HG03108 (cell line): ENCODE measurements around the gene POLR2J.
"Not testable (repeated sequence)": the region's sequence is repeated elsewhere in the genome, so short reads cannot be mapped to it uniquely, and the experiment has no call there.

Experiments used
- ATAC-seq: cut with Tn5 transposase; IDR thresholded peaks from one replicate; pipeline ENCODE4 v1.9.1; 2021; ENCODE audit warnings: moderate library complexity; ENCODE audit not compliant: unreplicated experiment

The POLR2J gene

GRCh38 chr7:102467581-102468477 is 10.9 kb downstream of the POLR2J start:
- ATAC-seq: no peak

GRCh38 chr7:102466097-102466496 is 12.6 kb downstream of the POLR2J start:
- ATAC-seq: no peak

GRCh38 chr7:102464577-102465280 is 14.0 kb downstream of the POLR2J start, which contains the start of the genes ALKBH4 and LRWD1:
Gene ALKBH4 (minus strand): TSS chr7:102464863. CDS start chr7:102464836, 27 bp downstream.
Gene LRWD1 (plus strand): TSS chr7:102464984. CDS start chr7:102465081, 97 bp downstream.
- peak; percentile 90 for ATAC-seq

- no peak for ATAC-seq
These were observed 14.7 kb downstream of the POLR2J start for GRCh38 chr7:102463841-102464576.

GRCh38 chr7:102460467-102460866 is 18.3 kb downstream of the POLR2J start:
- no peak for ATAC-seq

GRCh38 chr7:102459221-102459844 is 19.4 kb downstream of the POLR2J start:
- no peak for ATAC-seq

GRCh38 chr7:102457352-102457924 is 21.3 kb downstream of the POLR2J start:
- no peak for ATAC-seq

- ATAC-seq: no peak
These were observed 22.4 kb downstream of the POLR2J start for GRCh38 chr7:102456327-102456726.

- no peak for ATAC-seq
These were observed 23.1 kb downstream of the POLR2J start for GRCh38 chr7:102455596-102455995.

GRCh38 chr7:102454932-102455331 is 23.8 kb downstream of the POLR2J start:
- not testable (repeated sequence) for ATAC-seq

GRCh38 chr7:102454468-102454867 is 24.3 kb downstream of the POLR2J start:
- ATAC-seq: no peak

- ATAC-seq: no peak
These were observed 25.4 kb downstream of the POLR2J start for GRCh38 chr7:102453319-102453718.

GRCh38 chr7:102452451-102452850 is 26.3 kb downstream of the POLR2J start:
- no peak for ATAC-seq

GRCh38 chr7:102451371-102452054 is 27.2 kb downstream of the POLR2J start:
- ATAC-seq: no peak

GRCh38 chr7:102450242-102450641 is 28.5 kb downstream of the POLR2J start:
- no peak for ATAC-seq

- no peak for ATAC-seq
These were observed 29.6 kb downstream of the POLR2J start for GRCh38 chr7:102449136-102449535.

GRCh38 chr7:102447311-102447710 is 31.4 kb downstream of the POLR2J start:
- ATAC-seq: no peak

GRCh38 chr7:102446387-102447156 is 32.1 kb downstream of the POLR2J start:
- no peak for ATAC-seq

- no peak for ATAC-seq
These were observed 33.0 kb downstream of the POLR2J start for GRCh38 chr7:102445674-102446071.
